ENCODE results near the gene CARS2.

Gene CARS2

DNA sequence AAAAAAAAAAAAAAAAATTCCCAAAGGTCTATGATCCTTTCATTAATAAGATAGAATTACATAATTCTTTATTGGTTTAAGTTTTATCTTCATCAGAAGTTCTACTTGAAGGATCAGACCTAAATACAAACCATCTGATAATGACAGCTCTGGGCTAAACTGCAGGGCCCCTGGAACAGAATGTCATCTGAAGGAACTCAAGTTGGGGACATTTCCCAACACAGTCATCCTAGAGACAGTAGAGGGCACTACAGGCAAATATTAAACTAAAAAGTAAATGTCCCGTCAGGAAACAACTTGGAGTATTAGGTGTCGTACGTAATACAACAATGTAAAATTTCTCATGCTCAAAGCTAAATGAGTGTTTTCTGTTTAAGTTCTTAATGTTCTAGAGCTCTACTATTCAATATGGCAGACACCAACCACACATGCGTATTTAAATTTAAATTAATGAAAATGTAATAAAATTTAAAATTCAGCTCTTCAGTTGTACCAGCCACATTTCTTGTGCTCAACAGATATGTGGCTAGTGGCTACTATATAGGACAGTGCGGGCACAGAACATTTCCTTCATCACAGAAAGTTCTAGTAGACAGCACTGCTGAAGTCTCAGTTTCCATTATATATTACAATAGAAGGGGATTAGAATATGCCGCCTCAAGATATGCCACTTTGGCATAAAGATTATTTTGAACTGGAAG is 112.3 kb downstream of the CARS2 start (continued):
- TF ChIP-seq, protein P1, sequence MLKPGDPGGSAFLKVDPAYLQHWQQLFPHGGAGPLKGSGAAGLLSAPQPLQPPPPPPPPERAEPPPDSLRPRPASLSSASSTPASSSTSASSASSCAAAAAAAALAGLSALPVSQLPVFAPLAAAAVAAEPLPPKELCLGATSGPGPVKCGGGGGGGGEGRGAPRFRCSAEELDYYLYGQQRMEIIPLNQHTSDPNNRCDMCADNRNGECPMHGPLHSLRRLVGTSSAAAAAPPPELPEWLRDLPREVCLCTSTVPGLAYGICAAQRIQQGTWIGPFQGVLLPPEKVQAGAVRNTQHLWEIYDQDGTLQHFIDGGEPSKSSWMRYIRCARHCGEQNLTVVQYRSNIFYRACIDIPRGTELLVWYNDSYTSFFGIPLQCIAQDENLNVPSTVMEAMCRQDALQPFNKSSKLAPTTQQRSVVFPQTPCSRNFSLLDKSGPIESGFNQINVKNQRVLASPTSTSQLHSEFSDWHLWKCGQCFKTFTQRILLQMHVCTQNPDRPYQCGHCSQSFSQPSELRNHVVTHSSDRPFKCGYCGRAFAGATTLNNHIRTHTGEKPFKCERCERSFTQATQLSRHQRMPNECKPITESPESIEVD (tag by site-specific recombination; IDR thresholded peaks at IDR 0.05), result no peak
- TF ChIP-seq ZNF529 (tag by site-specific recombination; IDR thresholded peaks at IDR 0.05; ENCODE audit: insufficient replicate concordance) (no peak), ZNF660 (tag by site-specific recombination; IDR thresholded peaks at IDR 0.05) (peak; percentile 98)
- TF ChIP-seq, protein P2, sequence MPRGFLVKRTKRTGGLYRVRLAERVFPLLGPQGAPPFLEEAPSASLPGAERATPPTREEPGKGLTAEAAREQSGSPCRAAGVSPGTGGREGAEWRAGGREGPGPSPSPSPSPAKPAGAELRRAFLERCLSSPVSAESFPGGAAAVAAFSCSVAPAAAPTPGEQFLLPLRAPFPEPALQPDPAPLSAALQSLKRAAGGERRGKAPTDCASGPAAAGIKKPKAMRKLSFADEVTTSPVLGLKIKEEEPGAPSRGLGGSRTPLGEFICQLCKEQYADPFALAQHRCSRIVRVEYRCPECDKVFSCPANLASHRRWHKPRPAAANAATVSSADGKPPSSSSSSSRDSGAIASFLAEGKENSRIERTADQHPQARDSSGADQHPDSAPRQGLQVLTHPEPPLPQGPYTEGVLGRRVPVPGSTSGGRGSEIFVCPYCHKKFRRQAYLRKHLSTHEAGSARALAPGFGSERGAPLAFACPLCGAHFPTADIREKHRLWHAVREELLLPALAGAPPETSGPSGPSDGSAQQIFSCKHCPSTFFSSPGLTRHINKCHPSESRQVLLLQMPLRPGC (tag by site-specific recombination; IDR thresholded peaks at IDR 0.05), result no peak

DNA sequence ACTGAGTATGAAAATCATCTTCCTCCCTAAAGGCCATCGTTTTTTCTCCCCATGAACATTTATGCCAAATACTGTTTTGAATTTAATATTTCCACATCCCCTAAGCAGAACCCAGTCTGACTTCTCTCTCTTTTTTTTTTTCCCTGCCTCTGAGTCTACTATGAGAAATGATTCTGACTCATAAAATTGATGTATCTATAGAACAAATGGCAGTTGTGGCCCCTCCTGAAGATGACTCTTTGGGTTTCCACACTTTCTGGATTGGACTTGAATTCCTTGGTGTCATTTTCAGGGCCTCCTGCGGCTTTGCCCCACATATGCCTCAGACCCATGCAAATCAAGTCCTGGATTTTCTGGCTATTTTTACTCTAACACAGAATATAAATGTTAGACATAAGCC is 113.3 kb downstream of the CARS2 start:
- ChIA-PET CTCF (interaction anchor here (0.7 to 1.3 kb wide), 2 partner anchors 17 to 18 kb away, joined by 3 to 7 read pairs; no protein-coding TSS in a partner anchor), POLR2A (no interaction called here)
- Histone ChIP-seq H3K36me3 (ENCODE audit: control insufficient read depth in 2 of 2, insufficient read depth in 1 of 2, low read length in 2 of 2) (no peaks in the 10 kb centered on the region), H3K4me1 (ENCODE audit: control insufficient read depth, insufficient read depth, low read length) (no peaks in the 10 kb centered on the region), H3K4me3 (ENCODE audit: low read depth, low read length) (no peak overlapping the region), H3K9me3 (ENCODE audit: control insufficient read depth, insufficient read depth, low read depth, low read length) (no peaks in the 10 kb centered on the region), H3K27ac (ENCODE audit: extremely low read depth, low read depth, low read length) (no peak overlapping the region)
- TF ChIP-seq ZBTB44 (tag by site-specific recombination; IDR thresholded peaks at IDR 0.05) (no peak), ZNF571 (tag by site-specific recombination; IDR thresholded peaks at IDR 0.05) (no peak), ZNF398 (tag by site-specific recombination; IDR thresholded peaks at IDR 0.05) (no peak), ZNF707 (tag by site-specific recombination; IDR thresholded peaks at IDR 0.05) (no peak), ZNF529 (tag by site-specific recombination; IDR thresholded peaks at IDR 0.05; ENCODE audit: insufficient replicate concordance) (no peak)
- TF ChIP-seq, protein P3, sequence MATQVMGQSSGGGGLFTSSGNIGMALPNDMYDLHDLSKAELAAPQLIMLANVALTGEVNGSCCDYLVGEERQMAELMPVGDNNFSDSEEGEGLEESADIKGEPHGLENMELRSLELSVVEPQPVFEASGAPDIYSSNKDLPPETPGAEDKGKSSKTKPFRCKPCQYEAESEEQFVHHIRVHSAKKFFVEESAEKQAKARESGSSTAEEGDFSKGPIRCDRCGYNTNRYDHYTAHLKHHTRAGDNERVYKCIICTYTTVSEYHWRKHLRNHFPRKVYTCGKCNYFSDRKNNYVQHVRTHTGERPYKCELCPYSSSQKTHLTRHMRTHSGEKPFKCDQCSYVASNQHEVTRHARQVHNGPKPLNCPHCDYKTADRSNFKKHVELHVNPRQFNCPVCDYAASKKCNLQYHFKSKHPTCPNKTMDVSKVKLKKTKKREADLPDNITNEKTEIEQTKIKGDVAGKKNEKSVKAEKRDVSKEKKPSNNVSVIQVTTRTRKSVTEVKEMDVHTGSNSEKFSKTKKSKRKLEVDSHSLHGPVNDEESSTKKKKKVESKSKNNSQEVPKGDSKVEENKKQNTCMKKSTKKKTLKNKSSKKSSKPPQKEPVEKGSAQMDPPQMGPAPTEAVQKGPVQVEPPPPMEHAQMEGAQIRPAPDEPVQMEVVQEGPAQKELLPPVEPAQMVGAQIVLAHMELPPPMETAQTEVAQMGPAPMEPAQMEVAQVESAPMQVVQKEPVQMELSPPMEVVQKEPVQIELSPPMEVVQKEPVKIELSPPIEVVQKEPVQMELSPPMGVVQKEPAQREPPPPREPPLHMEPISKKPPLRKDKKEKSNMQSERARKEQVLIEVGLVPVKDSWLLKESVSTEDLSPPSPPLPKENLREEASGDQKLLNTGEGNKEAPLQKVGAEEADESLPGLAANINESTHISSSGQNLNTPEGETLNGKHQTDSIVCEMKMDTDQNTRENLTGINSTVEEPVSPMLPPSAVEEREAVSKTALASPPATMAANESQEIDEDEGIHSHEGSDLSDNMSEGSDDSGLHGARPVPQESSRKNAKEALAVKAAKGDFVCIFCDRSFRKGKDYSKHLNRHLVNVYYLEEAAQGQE (tag by site-specific recombination; IDR thresholded peaks at IDR 0.05), result no peak

All from HEK293 (cell line).